DMS79 (cell line): ENCODE results near the gene CENPX.

Experiments used
- DNase-seq: peaks from one replicate; lab custom pipeline; 2025; lab: John Stamatoyannopoulos, UW

Gene CENPX

DNA sequence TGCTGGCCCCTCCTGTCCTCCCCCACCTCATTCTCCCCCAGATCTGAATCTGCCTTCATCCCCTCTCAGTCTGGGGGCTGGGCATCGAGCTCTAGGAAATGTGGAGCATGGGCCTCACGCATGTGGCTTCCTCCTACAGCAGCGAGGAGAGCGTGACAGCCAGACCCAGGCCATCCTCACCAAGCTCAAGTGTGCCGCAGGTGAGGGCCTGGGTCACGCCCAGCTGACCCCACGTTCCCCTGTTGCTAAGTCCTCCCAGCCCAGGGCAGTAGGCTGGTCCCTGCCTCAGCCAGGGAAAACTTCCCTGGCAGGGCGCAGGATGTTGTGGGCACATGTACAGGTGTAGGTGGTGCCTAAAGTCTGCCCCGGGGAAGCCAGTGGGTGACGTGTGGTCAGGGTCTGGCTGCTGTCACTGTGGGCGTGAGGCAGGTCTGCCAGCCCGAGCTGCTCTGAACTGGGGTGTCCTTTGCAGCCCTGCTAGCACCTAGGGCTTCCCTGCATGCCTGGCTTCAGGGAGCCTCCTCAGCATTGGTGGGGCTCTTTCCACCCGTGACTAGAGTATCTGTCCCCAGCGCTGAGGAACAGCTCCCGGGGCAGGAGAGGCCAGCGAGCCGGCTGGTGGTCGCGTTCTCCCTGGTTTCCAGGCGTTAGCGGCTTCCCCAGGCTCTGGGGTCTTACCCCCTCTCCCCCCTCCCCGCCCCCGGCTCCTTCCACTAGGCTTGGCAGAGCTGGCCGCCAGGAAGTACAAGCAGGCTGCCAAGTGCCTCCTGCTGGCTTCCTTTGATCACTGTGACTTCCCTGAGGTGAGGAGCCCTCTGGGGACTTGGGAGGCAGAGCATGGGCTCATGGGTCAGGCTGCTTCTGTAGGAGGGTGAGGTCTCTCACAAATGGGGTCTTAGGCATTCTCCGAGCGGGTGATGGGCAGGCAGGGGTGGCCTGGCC, 32.6 kb upstream of the CENPX start:
- DNase-seq: no peak

DNA sequence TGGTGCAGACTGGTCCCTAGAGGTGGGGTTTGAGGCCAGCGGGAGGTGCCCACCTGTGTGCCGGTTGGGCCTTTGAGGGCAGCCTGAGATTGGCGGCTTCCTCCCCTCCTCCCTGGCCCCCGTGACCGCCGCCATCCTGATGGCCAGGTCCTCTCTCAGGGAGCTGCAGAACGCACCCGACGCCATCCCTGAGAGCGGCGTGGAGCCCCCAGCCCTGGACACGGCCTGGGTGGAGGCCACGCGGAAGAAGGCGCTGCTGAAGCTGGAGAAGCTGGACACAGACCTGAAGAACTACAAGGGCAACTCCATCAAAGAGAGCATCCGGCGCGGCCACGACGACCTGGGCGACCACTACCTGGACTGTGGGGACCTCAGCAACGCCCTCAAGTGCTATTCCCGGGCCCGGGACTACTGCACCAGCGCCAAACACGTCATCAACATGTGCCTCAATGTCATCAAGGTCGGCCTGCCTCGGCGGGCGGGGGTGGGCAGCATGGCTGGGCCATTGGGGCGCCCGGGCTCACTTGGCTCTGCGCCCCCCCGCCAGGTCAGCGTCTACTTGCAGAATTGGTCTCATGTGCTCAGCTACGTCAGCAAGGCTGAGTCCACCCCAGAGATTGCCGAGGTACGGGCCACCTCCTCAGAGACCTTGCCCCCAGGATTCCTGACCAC, 31.8 kb upstream of the CENPX start:
- no peak for DNase-seq

DNA sequence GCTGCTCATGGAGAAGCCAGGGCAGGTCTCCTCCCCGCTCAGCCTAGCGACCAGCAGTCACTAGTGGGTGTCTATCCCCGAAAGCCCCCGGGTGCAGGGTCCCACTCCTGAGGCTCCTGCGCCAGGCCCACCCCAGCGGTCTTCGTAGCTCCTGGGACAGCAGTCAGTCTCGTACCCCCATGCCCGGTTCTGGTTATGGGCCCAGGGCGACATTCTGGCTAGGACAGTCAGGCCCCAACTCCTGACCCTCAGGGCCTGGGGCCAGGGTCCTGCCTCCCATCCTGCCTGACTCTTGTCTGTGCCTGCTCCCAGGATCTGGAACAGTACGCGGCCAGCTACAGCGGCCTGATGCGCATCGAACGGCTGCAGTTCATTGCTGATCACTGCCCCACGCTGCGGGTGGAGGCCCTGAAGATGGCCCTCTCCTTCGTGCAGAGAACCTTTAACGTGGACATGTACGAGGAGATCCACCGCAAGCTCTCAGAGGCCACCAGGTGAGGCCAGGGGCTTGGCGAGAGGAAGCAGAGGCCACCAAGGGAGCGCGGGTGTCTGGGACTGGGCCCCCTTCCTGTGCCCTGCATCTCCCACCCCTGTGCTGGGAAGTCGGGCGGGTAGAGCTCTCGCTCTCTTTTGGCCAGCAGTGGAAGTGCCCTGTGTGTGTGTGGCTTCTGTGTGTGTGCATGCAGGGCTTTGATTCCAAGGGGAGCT, 31.0 kb upstream of the CENPX start:
- DNase-seq: no peak

DNA sequence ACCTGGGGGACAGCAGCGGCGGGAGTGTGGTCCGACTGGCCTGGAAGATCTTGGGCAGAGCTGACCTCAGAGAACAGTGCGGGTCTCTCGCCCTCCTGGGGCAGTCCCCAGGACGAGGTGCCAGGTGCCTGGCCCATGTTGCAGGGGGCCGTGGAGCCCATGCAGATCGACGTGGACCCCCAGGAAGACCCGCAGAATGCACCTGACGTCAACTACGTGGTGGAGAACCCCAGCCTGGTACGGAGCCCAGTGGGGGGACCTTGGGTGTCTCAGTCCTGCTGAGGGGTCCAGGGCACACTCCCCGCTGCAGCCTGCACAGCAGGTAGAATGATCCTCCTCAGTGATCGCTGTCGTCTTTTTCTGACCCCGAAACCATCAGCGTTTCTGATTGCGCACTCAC, 30.5 kb upstream of the CENPX start:
- no peak for DNase-seq

DNA sequence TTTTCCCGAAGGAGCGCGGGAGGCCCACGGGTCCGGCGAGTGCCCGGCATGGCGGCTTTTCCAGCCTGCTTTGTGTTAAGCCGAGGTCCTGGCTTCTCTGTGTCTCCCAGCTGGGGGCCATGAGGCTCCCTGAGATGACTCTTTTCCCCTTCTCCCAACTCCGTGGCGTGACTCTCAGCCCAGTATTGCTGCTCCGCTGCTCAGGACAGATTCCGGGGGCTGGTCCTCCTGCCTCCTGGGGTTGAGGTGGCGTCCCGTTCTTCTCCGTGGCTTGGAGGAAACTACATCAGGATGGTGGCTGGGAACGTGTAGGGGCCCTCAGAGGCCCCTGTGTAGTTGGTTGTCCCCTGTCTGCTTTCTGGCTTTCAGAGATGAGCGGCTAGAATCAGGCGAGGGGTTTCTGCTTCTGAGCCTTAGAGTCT, 30.0 kb upstream of the CENPX start:
- no peak for DNase-seq

DNA sequence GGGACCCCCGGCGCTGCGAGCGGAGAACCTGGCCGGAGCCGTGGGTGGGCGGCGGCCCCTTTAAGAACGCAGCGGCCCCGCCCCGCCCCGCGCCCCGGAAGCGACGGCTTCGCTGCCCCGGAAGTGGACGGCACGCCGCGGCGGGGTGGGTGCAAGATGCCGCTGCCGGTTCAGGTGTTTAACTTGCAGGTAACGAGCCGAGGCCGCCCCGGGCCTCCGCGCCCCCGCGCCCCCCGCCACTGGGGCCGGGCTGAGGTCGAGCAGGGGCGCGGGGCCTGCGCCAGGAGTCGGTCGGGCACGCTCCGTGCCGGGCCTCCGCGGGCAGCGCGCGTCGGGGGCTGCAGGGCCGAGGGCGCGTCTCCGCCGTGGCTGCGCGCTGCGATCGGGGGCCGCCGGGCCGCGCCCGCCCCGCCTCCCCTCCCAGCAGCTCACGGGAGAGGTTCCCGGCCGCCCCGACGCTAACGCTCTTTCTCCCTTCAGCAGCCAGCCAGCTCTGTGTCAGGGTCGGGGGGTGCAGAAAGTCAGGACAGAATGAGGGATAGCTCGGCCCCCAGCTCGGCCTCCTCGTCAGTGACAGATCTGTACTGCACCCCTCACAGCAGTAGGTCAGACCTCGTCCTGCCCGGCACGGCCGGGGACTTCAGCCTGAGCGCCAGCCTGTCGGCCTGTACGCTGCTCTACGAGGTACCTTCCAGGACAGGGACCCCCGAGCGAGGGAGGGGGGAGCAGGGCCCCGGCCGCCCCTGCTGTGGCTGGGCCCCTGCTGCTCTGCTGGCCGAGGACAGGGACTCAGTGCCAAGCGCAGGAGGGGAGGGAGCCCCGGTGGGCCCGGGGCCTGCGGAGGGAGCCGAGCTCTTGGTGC, 29.3 kb upstream of the CENPX start, which contains the start of the genes GPS1 and RFNG:
TSS of gene GPS1 (plus strand) at position 123 of the 862 bp plus-strand sequence. CDS start at position 157, 34 bp downstream.
TSS of gene RFNG (minus strand) at position 36 of the 862 bp plus-strand sequence. CDS start 45 bp downstream, outside the sequence.
- DNase-seq: no peak

DNA sequence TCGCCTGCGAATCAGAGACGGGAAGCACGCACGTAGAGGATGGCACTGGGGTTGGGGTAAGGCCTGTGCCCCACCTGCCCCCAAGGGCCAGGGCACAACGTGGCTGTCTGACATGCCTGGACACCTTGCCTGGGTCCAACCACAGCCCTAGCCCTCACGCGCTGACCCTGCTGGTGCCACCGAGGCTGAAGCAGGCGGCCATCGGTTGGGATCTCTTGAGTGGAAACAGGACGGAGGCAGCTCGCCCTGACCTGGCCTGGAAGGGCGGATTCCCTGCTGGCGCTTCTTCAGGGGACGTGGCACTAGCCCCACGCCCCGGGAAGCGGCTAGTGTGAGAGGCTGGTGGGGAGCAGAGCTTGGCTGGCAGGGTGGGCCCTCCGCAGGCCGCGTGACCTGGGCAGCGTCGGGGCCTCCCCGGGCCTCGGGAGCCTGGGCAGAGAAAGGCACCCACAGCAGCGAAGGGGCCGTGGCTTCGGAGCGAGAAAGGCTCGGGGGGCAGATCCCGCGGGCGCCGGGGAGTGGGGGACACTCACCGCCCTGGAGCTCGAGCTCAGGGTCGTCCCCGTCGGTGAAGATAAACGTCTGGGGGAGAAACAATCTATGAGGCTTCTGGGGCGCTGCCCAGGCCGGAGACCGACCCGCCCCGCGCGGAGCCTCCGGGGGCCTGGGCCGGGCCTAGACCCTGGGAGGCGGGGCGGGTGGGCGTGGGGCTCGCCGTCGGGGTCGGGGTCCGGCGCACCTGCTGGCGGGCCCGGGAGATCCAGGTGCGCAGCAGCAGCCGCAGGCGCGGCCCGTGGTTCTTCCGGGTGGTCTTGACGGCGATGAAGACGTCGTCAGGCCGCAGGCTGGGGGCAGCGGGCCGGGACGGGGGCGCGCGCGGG, 28.3 kb upstream of the CENPX start:
- DNase-seq: no peak

DNA sequence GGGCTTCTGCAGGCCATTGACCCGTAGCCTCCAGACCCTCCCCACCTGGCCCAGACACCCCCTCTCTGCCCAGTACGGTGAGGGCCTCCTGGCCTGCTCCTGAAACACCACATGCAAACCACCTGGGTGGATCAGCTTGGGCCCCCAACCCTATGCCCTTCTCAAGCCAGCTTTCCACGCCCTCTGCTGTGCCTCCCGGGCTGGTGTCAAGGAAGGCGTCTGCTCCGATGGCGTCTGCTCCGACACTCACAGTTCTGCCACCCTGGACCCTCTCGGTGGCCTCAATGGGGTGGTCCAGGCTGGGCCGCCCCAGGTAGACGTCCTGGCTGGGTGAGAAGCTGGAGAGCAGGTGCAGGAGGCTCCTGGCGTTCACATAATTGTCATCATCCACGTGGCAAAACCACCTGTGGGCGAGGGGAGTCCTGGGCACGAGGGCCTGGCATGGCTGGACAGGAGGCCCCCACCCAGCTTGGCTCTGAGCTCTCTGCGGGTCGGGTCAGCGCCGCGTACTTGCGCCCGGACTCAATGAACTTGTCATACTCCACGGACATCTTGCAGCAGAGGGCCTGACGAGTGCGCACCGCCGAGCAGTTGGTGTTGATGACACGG, 27.6 kb upstream of the CENPX start:
- DNase-seq: no peak

DNA sequence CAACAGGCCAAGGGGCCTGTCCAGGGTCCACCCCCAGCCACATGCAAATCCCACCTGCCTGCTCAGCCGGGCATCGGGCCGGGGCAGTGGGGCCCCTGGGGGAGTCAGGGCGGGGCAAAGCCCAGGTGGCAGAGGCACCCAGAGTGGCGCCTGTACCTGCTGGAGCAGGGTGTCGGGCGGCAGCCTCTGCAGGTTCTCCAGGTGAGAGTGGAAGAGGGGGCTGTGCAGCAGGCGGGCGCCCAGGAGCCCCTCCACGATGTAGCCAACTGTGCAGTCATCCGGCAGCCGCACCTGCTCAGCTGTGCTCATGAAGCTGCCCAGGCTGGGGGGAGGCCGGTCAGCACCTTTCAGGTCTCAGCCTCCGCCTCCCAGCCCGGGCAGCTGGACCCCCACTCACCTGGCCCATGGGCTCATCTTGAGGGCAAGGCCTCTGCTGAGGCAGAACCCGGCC, 26.9 kb upstream of the CENPX start:
- no peak for DNase-seq

DNA sequence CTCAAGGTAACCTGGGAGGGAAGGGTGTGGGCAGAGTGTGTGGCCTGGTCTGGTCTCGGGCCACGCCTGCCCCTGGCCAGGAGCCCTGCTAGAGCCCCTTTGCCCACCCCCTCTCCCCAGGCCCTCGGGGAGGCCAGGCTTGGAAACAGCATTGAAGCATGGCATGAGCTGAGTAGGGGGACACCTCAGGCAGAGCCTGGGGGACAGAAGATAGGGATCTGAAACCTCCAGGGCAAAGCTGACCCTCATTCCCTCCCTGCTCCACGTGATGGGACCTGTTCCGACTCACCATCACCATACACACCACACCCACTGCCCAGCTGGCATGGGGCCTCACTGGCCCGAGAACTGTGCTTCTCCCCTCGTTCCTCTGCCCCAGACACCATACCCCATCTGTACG, 26.4 kb upstream of the CENPX start:
- no peak for DNase-seq

DNA sequence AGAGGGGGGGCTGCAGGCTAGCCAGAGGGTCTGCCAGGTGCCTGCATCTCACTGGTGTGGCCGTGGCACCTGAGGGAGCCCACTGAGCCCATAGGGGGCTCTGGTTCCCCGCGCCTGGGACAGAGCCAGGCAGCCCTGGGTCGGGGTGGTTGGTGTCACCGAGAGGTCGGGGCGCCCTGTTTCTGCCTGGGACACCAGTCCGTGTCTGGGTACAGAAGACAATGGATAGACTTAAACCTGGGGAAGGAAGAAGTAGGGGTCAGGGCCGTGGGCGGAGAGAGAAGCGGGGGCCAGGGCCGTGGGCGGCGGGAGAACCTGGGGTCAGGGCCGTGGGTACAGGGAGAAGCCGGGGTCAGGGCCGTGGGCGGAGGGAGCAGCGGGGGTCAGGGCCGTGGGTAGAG, 25.9 kb upstream of the CENPX start:
- DNase-seq: no peak

DNA sequence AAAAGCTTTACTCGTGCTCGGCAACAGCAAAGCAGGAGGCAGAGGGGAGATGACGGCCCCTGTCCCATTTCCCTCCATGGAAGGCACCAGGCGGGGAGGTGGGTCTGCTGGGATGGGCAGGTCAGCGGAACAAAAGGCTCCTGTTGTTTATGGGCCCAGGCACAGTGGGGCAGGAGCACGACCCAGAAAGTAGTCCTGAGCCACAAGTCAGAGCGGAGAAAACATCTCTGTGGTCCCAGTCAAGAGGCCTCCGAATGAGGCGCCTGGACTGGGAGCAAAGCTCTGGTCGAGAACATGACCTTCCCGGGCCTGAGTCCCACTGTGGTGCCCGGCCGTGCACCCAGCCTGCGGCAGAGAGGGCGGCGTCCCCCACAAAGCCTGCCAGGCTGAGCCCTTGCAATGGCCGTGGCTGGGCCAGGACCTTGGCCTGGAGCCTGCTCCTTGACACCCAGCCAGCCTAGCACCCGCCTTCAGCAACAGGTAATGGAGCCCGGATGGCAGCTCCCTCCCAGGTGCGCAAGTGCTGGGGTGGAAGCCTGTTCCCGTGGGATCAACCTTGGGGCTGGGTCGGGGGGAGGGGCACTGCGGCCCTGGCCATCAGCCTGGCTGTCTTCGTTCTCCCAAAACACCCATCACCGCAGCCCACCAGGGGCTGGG, 25.4 kb upstream of the CENPX start:
- no peak for DNase-seq

DNA sequence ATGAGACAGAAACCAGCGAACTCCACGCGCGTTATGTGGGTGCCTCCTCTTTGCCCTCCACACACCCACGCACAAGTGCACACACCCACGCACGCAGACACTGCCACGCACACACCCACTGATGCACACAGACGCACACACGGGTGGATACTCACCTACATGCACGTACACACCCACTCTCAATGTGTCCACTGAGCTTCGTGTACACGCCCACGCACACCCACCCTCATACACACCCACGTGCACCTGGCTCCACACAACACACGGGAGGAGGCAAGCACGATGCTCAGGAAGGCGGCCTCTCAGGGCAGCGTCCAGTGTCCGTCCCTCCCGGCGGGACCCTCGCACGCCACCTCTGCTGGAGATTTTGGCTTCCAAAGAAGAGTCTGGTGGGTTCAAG, 24.7 kb upstream of the CENPX start:
- DNase-seq: no peak

DNA sequence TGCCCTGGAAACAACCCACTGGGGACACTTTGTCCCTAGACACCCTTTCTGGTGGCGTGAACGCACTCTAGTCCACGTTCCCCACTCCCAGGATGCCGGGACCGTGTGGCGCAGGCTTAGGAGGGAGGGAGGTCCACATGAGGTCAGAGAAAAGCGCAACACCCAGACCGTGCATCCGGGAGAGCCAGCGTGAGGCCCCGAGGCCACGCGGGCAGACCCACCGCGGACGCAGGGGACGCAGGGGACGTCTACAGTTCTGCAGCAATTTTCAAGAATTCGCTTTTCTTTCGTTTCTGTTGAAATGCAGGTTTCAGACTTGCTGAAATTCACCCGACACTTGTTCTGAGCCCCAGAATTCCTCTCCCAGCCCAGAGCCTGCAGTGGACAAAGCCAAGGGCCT, 24.2 kb upstream of the CENPX start:
- DNase-seq: no peak

DNA sequence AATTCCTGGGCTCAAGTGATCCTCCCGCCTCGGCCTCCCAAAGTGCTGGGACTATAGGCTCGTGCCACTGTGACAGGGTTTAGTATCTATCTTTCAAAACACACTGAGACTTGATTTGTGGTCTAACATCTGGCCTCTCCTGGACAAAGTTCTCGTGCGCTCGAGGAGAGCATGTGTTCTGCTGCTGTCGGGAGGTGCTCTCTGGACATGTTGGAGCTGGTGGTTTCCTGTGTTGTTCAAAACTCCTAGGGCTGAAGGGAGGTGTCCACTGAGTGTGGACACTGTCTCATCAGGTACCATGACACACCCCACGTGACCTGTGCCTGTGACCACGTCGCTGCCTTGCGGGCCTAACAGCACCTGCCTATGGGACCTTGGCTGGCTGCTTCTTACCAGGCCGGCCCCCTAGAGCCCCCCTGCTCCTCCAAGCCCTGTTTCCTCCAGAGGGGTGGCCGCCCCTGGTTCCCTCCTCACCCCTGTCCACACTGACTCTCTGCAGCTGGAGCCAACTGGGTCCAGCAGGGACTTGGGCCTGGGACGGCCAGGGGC, 23.3 kb upstream of the CENPX start:
- no peak for DNase-seq

DNA sequence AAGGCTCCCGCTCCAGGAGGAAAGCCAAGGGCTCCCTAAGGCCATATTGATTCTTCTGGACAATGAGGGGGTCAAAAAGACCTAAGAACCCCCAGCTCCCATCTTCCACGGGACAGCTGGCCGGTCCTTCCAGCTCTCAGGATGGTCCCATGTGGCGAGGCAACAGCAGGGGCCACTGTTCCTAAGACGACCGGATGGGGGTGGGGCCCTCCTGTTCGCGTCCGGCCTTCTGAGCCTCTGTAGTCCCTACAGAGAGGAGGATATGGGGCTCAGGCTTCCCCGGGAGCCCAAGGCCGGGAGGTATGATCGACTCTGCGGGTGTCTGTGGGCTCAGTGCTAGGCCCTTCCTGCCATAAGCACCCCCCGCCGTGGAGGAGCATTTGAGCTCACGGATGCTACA, 20.8 kb upstream of the CENPX start:
- no peak for DNase-seq

DNA sequence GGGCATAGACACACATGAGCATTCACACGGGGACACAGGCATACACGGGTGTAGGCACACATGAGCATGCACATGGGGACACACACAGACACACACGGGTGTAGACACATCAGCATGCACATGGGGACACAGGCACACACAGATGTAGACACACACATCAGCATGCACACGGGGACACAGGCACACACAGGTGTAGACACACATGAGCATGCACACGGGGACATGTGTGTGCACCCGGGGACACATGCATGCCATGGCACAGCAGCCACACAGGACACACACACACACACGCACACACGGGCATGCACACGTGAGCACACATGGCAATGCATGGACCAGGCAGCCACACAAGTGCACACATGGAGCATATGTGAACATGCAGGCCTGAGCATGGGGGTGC, 20.0 kb upstream of the CENPX start:
- no peak for DNase-seq

DNA sequence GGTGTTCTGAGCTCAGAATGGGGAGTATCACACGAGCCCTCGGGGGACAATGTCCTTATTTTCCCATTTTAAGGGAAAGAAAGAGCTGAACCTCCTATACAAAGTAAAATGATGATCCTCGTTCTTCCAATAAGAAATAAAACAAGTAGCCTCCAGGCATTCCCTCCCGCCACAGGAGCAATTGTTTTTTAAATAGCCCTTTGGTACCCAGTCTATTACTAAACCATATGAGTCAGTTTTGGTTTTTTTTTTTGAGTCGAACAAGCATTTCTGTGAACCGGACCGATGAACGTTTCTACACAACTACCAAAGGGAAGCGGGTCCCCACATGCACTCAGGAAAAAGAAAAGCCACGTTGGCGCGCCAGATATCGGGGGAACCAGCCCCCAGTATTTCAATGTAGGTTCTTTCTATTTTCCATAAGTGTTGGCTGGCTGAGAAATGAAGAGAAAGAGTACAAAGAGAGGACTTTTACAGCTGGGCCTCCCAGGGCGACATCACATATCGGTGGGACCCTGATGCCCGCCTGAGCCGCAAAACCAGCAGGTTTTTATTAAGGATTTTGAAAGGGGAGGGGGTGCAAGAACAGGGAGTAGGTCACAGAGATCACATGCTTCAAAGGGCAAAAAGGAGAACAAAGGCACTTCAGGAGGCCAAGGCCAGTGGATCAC, 18.6 kb upstream of the CENPX start:
- no peak for DNase-seq
